BE2C (cell line): ENCODE measurements around the gene PDE6B.

ENCODE experiments used
- DNase-seq: peaks from one replicate; pipeline ENCODE4 v3.0.0-alpha.2; 2020
- H3K27me3 ChIP-seq: fragments of 250-450 bp; sonication (Bioruptor Pico); 2 replicates; pipeline ENCODE4 v1.5.1; 2020; ENCODE audit warnings: mild to moderate bottlenecking
- H3K36me3 ChIP-seq: fragments of 250-450 bp; sonication (Bioruptor Pico); 2 replicates; pipeline ENCODE4 v1.5.1; 2020; ENCODE audit warnings: mild to moderate bottlenecking
- H3K4me1 ChIP-seq: fragments of 250-450 bp; sonication (Bioruptor Pico); 2 replicates; pipeline ENCODE4 v1.5.1; 2020
- H3K4me3 ChIP-seq: 2 replicates; pipeline ENCODE4 v1.5.1; 2011; ENCODE audit warnings: low read depth, low read length
- H3K9me3 ChIP-seq: fragments of 250-450 bp; sonication (Bioruptor Pico); 2 replicates; pipeline ENCODE4 v1.5.1; 2020
- TF ChIP-seq, protein P1 (sequence below): IDR thresholded peaks from 2 replicates; pipeline ENCODE4 v1.5.1; 2012; ENCODE audit warnings: mild to moderate bottlenecking, low read depth, low read length

The PDE6B gene

DNA sequence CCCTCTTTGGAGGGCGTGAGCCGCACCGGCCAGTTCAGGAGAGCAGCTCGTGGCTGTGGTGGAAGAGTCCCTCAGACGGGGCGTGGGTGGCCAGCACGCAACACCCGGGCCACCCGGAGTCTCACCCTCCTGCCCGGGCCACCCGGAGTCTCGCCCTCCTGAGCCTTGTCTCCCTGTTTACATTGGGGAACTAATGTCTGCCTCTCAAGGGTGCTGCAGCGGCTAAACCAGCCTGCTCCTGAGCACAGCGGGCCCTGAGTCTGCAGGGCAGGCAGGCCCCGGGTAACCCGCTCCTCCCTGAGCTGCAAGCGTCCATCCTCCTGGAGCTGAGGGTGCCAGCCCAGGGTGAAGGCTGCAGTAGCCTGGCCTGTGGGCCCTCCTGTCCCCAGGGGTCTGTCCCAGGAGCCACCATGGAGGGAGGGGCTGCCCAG lies 3.0 kb downstream of the PDE6B start:
- Histone ChIP-seq H3K4me1 (no peaks in the 10 kb centered on the region), H3K9me3 (peaks cover 1% of the 10 kb centered on the region), H3K36me3 (no peaks in the 10 kb centered on the region), H3K27me3 (no peaks in the 10 kb centered on the region), H3K4me3 (no peak overlapping the region)
- DNase-seq: no peak
- TF ChIP-seq, protein P1, sequence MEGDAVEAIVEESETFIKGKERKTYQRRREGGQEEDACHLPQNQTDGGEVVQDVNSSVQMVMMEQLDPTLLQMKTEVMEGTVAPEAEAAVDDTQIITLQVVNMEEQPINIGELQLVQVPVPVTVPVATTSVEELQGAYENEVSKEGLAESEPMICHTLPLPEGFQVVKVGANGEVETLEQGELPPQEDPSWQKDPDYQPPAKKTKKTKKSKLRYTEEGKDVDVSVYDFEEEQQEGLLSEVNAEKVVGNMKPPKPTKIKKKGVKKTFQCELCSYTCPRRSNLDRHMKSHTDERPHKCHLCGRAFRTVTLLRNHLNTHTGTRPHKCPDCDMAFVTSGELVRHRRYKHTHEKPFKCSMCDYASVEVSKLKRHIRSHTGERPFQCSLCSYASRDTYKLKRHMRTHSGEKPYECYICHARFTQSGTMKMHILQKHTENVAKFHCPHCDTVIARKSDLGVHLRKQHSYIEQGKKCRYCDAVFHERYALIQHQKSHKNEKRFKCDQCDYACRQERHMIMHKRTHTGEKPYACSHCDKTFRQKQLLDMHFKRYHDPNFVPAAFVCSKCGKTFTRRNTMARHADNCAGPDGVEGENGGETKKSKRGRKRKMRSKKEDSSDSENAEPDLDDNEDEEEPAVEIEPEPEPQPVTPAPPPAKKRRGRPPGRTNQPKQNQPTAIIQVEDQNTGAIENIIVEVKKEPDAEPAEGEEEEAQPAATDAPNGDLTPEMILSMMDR: no peak

DNA sequence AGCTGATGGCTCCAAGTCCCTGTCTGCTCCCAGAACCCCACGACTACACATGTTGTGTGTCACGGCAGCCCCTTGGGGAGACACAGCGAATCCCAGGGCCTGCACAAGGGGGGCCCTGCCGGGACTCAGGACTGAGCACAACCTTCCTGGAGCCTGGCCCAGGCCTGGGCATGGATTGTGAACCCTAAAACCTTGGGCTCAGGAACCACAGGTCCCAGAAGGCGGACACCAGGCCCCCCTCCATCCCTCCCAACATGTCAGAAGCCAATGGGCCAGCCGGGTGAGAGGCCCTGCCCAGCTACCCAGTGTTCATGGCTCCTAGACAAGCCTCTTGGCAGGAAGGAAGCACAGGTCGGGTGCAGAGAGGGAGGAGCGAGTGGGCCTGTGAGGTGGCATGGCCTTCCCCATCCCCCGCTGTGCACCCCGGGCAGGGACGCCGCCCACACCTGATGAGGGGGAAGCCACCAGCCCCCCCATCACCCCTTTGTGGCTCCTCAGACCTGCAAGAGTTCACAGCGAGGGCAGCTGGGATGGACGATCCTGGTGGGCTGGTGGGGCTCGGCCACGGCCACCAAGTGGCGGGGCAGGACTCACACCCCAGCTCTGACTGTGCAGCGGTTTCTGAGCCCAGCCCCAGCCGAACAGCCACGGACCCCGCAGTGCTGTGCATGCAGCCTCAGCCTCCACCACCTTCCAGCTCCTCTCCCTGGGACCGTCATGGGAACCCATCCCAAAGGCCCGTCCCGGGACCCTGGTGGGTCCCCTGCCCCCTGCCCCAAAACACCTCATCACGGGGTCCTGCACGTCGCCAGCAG lies 3.7 kb downstream of the PDE6B start:
- H3K4me1 ChIP-seq: no peaks in the 10 kb centered on the region
- H3K9me3 ChIP-seq: no peaks in the 10 kb centered on the region; the same call in 1 of the 2 replicates
- no peak overlapping the region for H3K4me3 ChIP-seq
- no peak for DNase-seq
- no peaks in the 10 kb centered on the region for H3K27me3 ChIP-seq
- TF ChIP-seq, protein P1: no peak
- no peaks in the 10 kb centered on the region for H3K36me3 ChIP-seq

GRCh38 chr4:629636-629914 lies 4.2 kb downstream of the PDE6B start:
- Histone ChIP-seq H3K9me3 (no peaks in the 10 kb centered on the region; the same call in 1 of the 2 replicates), H3K36me3 (no peaks in the 10 kb centered on the region), H3K4me1 (no peaks in the 10 kb centered on the region), H3K4me3 (no peak overlapping the region), H3K27me3 (no peaks in the 10 kb centered on the region)
- no peak for DNase-seq
- TF ChIP-seq, protein P1: no peak

GRCh38 chr4:629915-630641 lies 4.7 kb downstream of the PDE6B start:
- DNase-seq: no peak
- TF ChIP-seq, protein P1: no peak
- Histone ChIP-seq H3K27me3 (no peaks in the 10 kb centered on the region), H3K36me3 (no peaks in the 10 kb centered on the region), H3K4me3 (no peak overlapping the region), H3K9me3 (no peaks in the 10 kb centered on the region; the same call in 1 of the 2 replicates), H3K4me1 (no peaks in the 10 kb centered on the region)

GRCh38 chr4:630656-631055 lies 5.3 kb downstream of the PDE6B start:
- Histone ChIP-seq H3K27me3 (no peaks in the 10 kb centered on the region), H3K36me3 (no peaks in the 10 kb centered on the region), H3K4me1 (no peaks in the 10 kb centered on the region), H3K4me3 (no peak overlapping the region), H3K9me3 (no peaks in the 10 kb centered on the region; the same call in 1 of the 2 replicates)
- DNase-seq: no peak
- TF ChIP-seq, protein P1: no peak
